Stomach (tissue), 4 donors: Measurements from ENCODE around the gene DENND2D.

ENCODE experiments used
- CTCF ChIP-seq, 7 experiments: fragments of 450-650 bp in 4 of 7; fragments of 200-600 bp in 3 of 7; sonication (generic) in 3 of 7; IDR thresholded peaks; one replicate each; pipeline ENCODE4 v1.5.1; 2016 to 2019; ENCODE audit warnings: antibody characterized with exemption in 7 of 7, control low read depth in 2 of 7, mild to moderate bottlenecking in 1 of 7
- EP300 ChIP-seq: sonication (generic); formaldehyde crosslinking; IDR thresholded peaks from one replicate; pipeline ENCODE4 v1.6.1; 2017; ENCODE audit warnings: antibody characterized with exemption

GRCh38 chr1:111232134-111232533 is 31.7 kb upstream of the DENND2D start:
- TF ChIP-seq CTCF (IDR thresholded peaks at IDR 0.05) (no peak), EP300 (no peak)
